Stimulated activated CD8-positive, alpha-beta memory T cell treated with anti-CD3 and anti-CD28 coated beads, Interleukin-4, amount 100 ng/mL, for 24 hours (primary cell): ENCODE results near the gene CNTN4.

Experiments
- DNase-seq: peaks from one replicate; pipeline ENCODE4 v3.0.0-alpha.2; 2020; ENCODE audit warnings: low read depth

Gene CNTN4

GRCh38 chr3:2701471-2701870 lies 602.8 kb downstream of the CNTN4 start:
- no peak for DNase-seq

- DNase-seq, result no peak
Measured at GRCh38 chr3:2706144-2706835, 607.6 kb downstream of the CNTN4 start.

GRCh38 chr3:2706836-2707210 lies 608.2 kb downstream of the CNTN4 start:
- DNase-seq, result no peak

GRCh38 chr3:2711081-2711480 lies 612.4 kb downstream of the CNTN4 start:
- no peak for DNase-seq

GRCh38 chr3:2713923-2714322 lies 615.3 kb downstream of the CNTN4 start:
- no peak for DNase-seq

- DNase-seq, result no peak
Measured at GRCh38 chr3:2714834-2715233, 616.2 kb downstream of the CNTN4 start.

GRCh38 chr3:2727101-2727500 lies 628.4 kb downstream of the CNTN4 start:
- DNase-seq, result no peak

GRCh38 chr3:2727610-2728318 lies 629.1 kb downstream of the CNTN4 start:
- DNase-seq, result no peak

GRCh38 chr3:2731843-2732242 lies 633.2 kb downstream of the CNTN4 start:
- DNase-seq, result no peak

- DNase-seq, result no peak
Measured at GRCh38 chr3:2735392-2735894, 636.8 kb downstream of the CNTN4 start.

- no peak for DNase-seq
Measured at GRCh38 chr3:2741516-2741915, 642.9 kb downstream of the CNTN4 start.

- no peak for DNase-seq
Measured at GRCh38 chr3:2765002-2765579, 666.4 kb downstream of the CNTN4 start.

GRCh38 chr3:2770451-2770850 lies 671.8 kb downstream of the CNTN4 start:
- DNase-seq, result no peak

- no peak for DNase-seq
Measured at GRCh38 chr3:2771193-2771592, 672.5 kb downstream of the CNTN4 start.

- no peak for DNase-seq
Measured at GRCh38 chr3:2771741-2772140, 673.1 kb downstream of the CNTN4 start.

GRCh38 chr3:2772803-2773202 lies 674.1 kb downstream of the CNTN4 start:
- no peak for DNase-seq

GRCh38 chr3:2774481-2775249 lies 676.0 kb downstream of the CNTN4 start:
- no peak for DNase-seq

- DNase-seq, result no peak
Measured at GRCh38 chr3:2783261-2783660, 684.6 kb downstream of the CNTN4 start.

GRCh38 chr3:2784627-2785026 lies 686.0 kb downstream of the CNTN4 start:
- no peak for DNase-seq

GRCh38 chr3:2790266-2790815 lies 691.7 kb downstream of the CNTN4 start:
- DNase-seq, result no peak

- DNase-seq, result no peak
Measured at GRCh38 chr3:2792432-2792831, 693.8 kb downstream of the CNTN4 start.

GRCh38 chr3:2793987-2794386 lies 695.3 kb downstream of the CNTN4 start:
- DNase-seq, result no peak
